ENCODE results near the gene TIMM44.
"Not testable (repeated sequence)": the region's sequence is repeated elsewhere in the genome, so short reads cannot be mapped to it uniquely, and the experiment has no call there.

Gene TIMM44

GRCh38 chr19:7944177-7944761, 803 bp upstream of the TIMM44 start:
- no peak for FAIRE-seq

GRCh38 chr19:7942981-7943443, 454 bp downstream of the TIMM44 start:
- DNase-seq (ENCODE audit: insufficient read length, low spot score) (no peak), FAIRE-seq (no peak)
- TF ChIP-seq POLR2A (IDR thresholded peaks at IDR 0.05; ENCODE audit: low read depth, low read length), result no peak

More at GRCh38 chr19:7944177-7944761, 803 bp upstream of the TIMM44 start:
- no peak for TF ChIP-seq POLR2A (IDR thresholded peaks at IDR 0.05; ENCODE audit: low read depth, low read length)
- DNase-seq (ENCODE audit: insufficient read length, low spot score), result peak; percentile 82

GRCh38 chr19:7941895-7942596, 1.4 kb downstream of the TIMM44 start:
- DNase-seq (ENCODE audit: insufficient read length, low spot score) (no peak), FAIRE-seq (no peak)
- no peak for TF ChIP-seq POLR2A (IDR thresholded peaks at IDR 0.05; ENCODE audit: low read depth, low read length)

GRCh38 chr19:7940841-7941240, 2.6 kb downstream of the TIMM44 start:
- DNase-seq (ENCODE audit: insufficient read length, low spot score) (no peak), FAIRE-seq (no peak)
- TF ChIP-seq POLR2A (IDR thresholded peaks at IDR 0.05; ENCODE audit: low read depth, low read length), result no peak

GRCh38 chr19:7934766-7935165, 8.7 kb downstream of the TIMM44 start:
- FAIRE-seq (no peak), DNase-seq (ENCODE audit: insufficient read length, low spot score) (no peak)
- no peak for TF ChIP-seq POLR2A (IDR thresholded peaks at IDR 0.05; ENCODE audit: low read depth, low read length)

GRCh38 chr19:7933828-7934725, 9.4 kb downstream of the TIMM44 start:
- no peak for TF ChIP-seq POLR2A (IDR thresholded peaks at IDR 0.05; ENCODE audit: low read depth, low read length)
- FAIRE-seq (no peak), DNase-seq (ENCODE audit: insufficient read length, low spot score) (no peak)

GRCh38 chr19:7933411-7933810, 10.1 kb downstream of the TIMM44 start:
- TF ChIP-seq POLR2A (IDR thresholded peaks at IDR 0.05; ENCODE audit: low read depth, low read length), result no peak
- DNase-seq (ENCODE audit: insufficient read length, low spot score) (no peak), FAIRE-seq (no peak)

GRCh38 chr19:7932930-7933300, 10.6 kb downstream of the TIMM44 start:
- no peak for FAIRE-seq
- no peak for TF ChIP-seq POLR2A (IDR thresholded peaks at IDR 0.05; ENCODE audit: low read depth, low read length)
- DNase-seq (ENCODE audit: insufficient read length, low spot score), result no peak

GRCh38 chr19:7932276-7932929, 11.1 kb downstream of the TIMM44 start:
- DNase-seq (ENCODE audit: insufficient read length, low spot score) (no peak), FAIRE-seq (no peak)
- no peak for TF ChIP-seq POLR2A (IDR thresholded peaks at IDR 0.05; ENCODE audit: low read depth, low read length)

- FAIRE-seq (no peak), DNase-seq (ENCODE audit: insufficient read length, low spot score) (no peak)
- TF ChIP-seq POLR2A (IDR thresholded peaks at IDR 0.05; ENCODE audit: low read depth, low read length), result no peak
Observed at GRCh38 chr19:7931221-7932061, 12.0 kb downstream of the TIMM44 start.

- FAIRE-seq (no peak), DNase-seq (ENCODE audit: insufficient read length, low spot score) (no peak)
- no peak for TF ChIP-seq POLR2A (IDR thresholded peaks at IDR 0.05; ENCODE audit: low read depth, low read length)
Observed at GRCh38 chr19:7930765-7931164, 12.7 kb downstream of the TIMM44 start.

- not testable (repeated sequence) for FAIRE-seq
Observed at GRCh38 chr19:7930030-7930429, 13.4 kb downstream of the TIMM44 start.

More at GRCh38 chr19:7930030-7930429, 13.4 kb downstream of the TIMM44 start:
- DNase-seq (ENCODE audit: insufficient read length, low spot score), result not testable (repeated sequence)
